HT1080 (cell line): ENCODE data around the gene TCEA3. TPM values are rescaled to one million over a fixed set of nuclear protein-coding genes. Genes with fewer than 3 reads are reported as not detected.

ENCODE experiments used
- DNase-seq: peaks from one replicate; pipeline ENCODE4 v3.0.0-alpha.2; 2015; ENCODE audit warnings: low read depth
- total RNA-seq: library from RNA; depleted of rRNA; stranded (reverse); fragments of >200 nt; shearing (Covaris generic); gene quantifications from 2 replicates; pipeline ENCODE4 v1.2.3, GENCODE V29; 2014

The TCEA3 gene
- total RNA-seq, 1 experiment from 2014 or later, result 1.2 TPM

GRCh38 chr1:23368562-23369334 is 55.8 kb downstream of the TCEA3 start:
- DNase-seq, result peak; percentile 87

GRCh38 chr1:23367791-23368561 is 56.6 kb downstream of the TCEA3 start:
- DNase-seq, result peak; percentile 99

DNA sequence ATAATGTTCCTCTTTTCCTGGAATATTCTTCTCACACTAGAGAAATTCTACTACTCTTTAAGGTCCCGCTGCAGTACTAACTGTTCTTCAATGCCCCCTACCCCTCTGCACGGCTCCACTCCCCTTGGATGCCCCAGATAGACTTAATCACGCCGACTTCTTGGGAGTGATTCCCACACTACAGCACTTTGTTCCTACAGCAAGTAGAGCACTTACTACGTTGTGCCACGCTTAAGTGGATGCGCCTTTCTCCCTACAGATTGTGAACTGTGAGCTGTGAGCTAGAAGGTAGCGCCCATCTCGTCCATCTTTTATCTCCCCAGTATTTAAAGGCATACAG is 57.1 kb downstream of the TCEA3 start:
- DNase-seq, result no peak

GRCh38 chr1:23366598-23366997 is 58.0 kb downstream of the TCEA3 start:
- DNase-seq, result no peak

GRCh38 chr1:23366146-23366545 is 58.4 kb downstream of the TCEA3 start:
- DNase-seq, result no peak

DNA sequence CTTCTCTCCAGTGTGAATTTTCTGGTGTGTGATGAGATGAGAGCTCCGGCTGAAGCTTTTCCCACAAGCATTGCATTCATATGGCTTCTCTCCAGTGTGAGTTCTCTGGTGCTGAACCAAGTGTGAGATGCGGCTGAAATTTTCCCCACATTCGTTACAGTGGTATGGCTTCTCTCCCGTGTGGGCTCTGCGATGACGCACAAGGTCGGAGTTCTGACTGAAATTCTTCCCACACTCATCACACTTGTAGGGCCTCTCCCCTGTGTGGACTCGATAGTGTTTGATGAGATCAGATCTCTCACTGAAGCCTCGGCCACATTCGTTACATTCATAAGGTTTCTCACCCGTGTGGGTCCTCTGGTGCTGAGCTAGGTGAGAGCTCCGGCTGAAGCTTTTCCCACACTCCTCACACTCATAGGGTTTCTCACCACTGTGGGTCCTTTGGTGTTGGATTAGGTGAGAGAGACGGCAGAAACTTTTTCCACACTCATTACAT is 62.3 kb downstream of the TCEA3 start:
- no peak for DNase-seq

DNA sequence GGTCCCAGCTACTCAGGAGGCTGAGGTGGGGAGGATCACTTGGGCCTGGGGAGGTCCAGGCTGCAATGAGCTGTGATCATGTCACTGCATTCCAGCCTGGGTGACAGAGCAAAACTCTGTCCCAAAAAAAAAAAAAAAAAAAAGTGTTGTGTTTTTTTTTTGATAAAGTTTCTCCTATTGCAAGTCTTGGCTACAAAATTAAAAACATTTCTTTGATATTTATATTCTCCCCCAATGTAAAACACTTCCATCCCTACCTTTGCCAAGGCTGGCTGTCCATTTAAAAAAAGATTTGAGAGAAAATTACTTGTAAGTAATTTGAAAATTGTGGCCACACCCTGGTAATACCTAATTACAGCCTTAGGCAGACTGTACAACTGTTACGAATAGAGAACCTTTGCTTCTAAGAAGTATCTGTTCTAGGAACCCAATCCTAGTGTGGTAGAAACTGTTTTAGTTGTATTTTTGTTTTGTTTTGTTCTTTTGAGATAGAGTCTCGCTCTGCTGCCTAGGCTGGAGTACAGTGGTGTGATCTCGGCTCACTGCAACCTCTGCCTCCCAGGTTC is 66.2 kb downstream of the TCEA3 start:
- DNase-seq, result no peak

DNA sequence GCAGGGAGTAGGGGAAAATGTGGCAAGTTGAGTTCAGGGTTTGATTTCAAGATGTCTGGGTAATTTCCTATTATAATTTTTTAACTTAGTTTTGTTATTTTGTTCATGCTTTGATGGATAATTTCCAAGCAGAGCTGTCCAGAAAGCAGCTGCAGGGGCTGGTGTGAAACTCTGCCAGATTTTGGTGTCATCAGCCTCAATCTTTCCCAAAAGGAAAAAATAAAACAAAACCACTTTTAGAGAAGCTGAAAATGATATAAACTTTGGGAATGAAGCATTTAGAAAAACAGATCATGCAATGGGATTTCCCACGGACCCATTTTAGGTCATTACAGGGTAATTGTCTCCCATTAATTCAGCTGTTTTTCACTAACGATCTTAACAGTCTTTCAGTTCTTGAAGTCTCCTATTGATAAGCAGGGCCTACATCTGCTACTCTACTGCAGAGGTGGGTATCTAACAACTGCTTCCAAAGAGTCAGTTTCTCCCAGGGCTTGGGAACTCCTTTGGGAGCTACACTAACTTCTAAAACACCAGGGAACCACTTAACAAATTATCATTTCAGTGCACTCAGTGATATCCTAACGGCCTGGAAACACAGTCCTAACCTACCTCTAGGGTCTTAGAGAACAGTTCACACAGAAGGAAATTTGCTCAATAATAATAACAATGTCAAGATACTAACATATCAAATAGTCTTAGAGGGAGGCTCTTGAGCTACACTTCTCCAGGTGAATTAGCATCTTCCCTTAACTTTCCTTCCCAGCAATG is 67.2 kb downstream of the TCEA3 start:
- DNase-seq, result no peak

DNA sequence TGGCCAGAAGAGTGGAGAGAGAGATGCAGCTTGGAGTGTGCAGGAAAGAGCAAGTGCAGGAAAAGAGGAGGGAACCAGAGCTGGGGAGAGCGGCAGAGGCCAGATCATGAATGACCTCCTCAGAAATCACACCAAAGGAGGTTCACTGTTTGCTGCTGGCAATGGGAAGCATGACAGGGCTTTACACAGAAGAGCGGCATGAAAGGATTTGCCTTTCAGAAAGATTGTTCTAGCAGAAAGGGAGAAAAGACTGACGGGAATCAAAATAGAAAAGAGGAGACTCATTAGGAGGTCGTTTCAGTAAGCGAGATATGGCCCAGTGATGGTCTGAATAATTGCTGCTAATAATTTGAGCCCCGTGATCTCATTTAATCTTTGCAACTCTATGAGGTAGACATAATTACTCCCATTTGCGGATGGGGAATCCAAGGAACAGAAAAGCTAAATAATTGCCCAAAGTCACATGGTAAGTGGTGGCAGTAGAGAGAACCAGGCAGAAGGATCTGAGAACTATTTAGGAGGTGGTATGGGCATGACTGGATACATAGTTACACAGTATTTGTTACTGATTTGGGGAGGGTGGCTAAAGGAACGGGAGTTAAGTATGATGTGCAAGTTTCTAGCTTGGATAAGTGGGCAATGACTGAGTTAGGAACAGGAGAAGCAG is 67.9 kb downstream of the TCEA3 start:
- no peak for DNase-seq

GRCh38 chr1:23354245-23354644 is 70.3 kb downstream of the TCEA3 start:
- no peak for DNase-seq

GRCh38 chr1:23352096-23352695 is 72.4 kb downstream of the TCEA3 start:
- DNase-seq, result no peak

DNA sequence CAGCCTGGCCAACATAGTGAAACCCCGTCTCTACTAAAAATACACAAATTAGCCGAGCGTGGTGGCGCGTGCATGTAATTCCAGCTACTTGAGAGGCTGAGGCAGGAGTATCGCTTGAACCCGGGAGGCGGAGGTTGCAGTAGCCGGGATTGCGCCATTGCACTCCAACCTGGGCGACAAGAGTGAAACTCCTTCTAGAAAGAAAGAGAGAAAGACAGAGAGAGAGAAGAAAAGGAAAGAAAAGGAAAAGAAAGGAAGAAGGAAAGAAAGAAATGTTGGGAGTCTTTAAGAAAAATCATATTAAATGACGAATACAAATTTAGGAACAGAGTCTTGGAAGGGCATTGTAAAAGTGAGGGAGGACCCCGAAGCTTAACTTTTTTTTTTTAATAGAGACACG is 78.6 kb downstream of the TCEA3 start:
- no peak for DNase-seq

GRCh38 chr1:23344987-23345472 is 79.5 kb downstream of the TCEA3 start:
- DNase-seq, result no peak

DNA sequence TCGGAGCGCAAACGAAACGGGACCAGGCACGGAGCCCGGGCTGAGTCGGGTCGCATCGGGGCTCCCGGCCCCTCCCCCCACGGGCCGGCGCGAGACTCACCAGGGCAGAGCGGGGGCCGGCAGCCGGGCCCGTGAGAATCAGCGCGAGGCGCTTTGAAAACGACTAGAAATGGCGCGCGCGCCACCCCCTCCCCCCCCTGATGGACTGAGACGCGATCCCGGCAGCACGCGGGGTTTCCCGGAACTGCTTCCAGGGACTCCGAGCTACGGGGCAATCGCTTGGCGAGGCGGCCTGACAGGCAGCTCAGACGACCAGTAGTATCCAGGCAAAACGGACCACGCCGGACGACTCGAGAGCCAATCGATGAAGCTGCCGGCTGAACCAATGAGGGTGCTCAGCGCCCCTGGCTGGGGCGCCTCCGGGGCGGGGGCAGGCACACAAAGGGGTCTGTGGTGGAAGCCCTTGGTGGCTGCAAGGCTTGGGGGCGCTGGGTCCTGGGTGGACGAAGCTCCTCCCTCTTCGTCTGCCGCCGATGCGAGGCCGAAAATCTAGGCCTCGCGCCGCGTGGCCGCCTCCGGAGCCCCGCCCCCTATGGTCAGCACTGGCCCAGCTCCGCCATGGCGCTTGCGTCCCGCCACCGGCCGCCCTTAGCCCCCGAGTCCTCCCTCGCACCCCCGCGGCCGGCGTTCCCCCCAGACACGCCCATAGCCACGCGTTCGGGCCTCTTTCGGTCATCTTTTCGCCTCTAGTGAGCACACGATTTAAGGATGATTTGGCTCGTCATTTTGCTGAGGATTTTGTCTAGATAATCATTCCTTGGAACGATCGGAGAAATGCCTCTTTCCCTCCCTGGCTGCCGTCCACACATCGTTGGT is 80.2 kb downstream of the TCEA3 start, which contains the start of gene HNRNPR:
Gene HNRNPR (minus strand): TSS at position 174 of the 876 bp plus-strand sequence. CDS start 3,276 bp downstream, outside the sequence.
- peak; percentile 100 for DNase-seq

DNA sequence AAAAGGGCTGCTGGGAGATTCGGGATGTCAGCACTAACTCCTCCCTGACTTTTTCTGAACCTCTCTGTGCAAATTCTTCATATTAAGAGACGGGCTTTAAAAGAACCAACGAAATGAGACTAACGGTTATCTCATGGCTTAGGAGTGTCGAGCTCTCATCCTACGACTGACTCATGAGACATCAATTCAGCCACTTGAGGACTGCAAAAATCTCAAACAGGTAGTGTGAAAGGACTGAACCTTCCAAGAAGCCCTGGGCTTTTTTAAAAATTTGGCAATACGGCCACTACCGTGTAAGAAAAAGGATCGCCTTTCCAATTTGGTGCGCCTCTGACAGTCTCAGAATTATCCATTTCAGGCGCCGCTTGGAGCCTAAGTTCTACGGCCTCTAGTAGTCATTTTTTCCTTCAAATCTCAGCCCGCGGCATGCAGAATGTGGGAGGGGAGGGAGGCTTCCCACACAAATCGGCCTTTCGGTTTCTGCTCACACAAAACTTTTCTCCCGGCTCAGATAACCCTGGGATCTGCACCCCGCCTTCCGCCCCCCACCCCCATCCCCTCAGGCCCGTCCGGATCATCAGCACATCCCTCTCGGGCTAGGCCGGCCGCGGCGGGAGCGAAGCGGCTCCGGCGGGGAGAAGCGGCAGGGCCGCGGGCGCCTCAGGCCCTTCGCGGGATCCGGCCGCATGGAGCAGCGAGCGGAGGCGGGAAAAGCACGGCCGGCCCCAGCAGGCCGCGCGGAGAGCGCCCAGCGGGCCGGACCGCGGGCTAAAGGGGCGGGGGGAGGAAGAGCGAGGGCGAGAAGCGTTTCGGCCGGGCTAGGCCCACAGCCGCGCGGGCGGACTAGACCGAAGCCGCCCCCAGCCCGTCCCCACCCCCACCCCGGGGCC is 81.1 kb downstream of the TCEA3 start:
- DNase-seq, result peak; percentile 71

- DNase-seq, result no peak
These were observed 82.4 kb downstream of the TCEA3 start for GRCh38 chr1:23341931-23342692.

DNA sequence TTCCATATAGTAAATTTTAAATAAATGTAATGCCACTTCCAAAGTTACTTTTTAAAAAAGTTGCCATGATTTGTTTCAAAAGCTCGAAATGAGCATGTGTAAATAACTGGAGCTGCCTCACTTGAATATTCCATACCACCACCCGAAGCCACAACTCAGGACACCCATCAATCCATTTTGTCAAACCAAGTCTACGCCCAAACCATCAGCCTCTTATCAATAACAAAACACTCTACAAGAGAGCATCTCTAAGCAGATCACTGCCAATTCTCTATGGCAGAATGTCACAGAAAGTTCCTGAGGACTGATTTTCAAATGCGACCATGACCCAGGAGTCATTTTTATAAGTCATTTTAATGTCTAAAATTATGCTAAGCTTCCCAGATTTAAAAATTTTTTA is 84.9 kb downstream of the TCEA3 start:
- DNase-seq, result no peak
